Heart left ventricle (tissue), 13 donors: Measurements from ENCODE around the gene DENND5A.

ENCODE experiments used
- POLR2A ChIP-seq, 2 donors: fragments of 450-650 bp; IDR thresholded peaks; one replicate each; pipeline ENCODE4 v1.6.1; 2017; ENCODE audit warnings: antibody characterized with exemption in 2 of 2, mild to moderate bottlenecking in 2 of 2, moderate library complexity in 2 of 2
- TF ChIP-seq, protein P1 (sequence below), 12 donors: fragments of 200-600 bp; sonication (generic) in 4 of 12; IDR thresholded peaks; one replicate each; pipeline versions ENCODE4 v1.5.0 to v1.8.0; 2018 to 2022; ENCODE audit warnings: antibody characterized with exemption in 12 of 12, mild to moderate bottlenecking in 5 of 12
- donor health status: ischemic (EF 13 %, LVEDD 7.1; RV severe dilation, severe dysfunction).
- donor health status: DM: no; HTN: yes; CAD: no.
- donor health status: DM: no; HTN: no; CAD: no.
- donor health status: ischemic (EF 25% LVEDD 6.9; RV normal size, moderate dysfunction).
- donor health status: ischemic (EF 25% LVEDD 5.7; RV mildly dilated, moderate dysfunction).
- donor health status: ischemic (EF 35%, LVEDD 5.7; RV mildly dilated, moderate dysfunction).
- donor health status: nonischemic (EF 11% LVEDD 7.7; RV severe dilation, severe dysfunction).
- donor health status: DM: yes; HTN: yes; CAD: no.
- donor health status: PGD.
- donor health status: ischemic (EF 29% LVEDD 5.4; RV normal size, mild dysfunction).
- donor health status: nonischemic (EF 23%, LVEDD 6.1; RV moderate dilation, normal function).

DNA sequence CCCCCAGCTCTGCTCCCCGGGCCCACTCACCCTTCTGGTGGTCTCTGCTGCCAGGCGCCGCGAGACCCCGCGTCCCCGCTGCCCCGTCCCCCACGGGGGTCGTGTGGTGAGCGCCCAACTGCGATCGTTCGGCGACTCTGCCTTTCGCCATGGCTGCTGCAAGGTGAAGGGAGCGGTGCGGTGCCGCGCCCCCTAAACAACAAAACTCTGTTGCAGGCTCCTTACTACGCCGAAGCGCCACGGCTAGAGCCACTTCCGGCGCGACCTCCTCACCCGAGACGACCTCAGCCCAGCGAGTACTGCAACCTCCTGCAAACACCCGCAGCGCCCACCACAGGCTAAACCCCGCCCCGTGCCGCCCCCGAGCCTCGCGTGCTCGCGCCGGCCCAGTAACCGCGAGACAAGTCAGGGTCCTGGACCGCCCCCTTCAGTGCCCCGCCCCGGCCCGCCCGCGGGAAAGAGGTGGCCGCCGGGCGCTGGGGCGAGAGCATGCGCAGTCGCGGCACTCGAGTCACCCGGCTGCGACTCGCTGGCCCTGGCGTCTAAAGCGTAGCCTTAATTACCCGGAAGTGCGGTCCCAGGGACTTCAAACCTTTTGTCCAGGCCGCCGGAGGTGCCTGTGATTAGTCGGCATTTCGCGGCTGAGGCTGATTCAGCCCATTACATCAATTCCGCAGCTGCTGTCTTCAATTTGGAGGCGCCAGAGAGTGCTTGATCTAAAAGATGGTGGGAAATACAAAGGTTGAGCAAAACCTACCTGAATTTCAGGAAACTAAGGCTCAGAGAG, 49.3 kb upstream of the DENND5A start, which contains the start of gene TMEM41B:
- TF ChIP-seq, protein P1, sequence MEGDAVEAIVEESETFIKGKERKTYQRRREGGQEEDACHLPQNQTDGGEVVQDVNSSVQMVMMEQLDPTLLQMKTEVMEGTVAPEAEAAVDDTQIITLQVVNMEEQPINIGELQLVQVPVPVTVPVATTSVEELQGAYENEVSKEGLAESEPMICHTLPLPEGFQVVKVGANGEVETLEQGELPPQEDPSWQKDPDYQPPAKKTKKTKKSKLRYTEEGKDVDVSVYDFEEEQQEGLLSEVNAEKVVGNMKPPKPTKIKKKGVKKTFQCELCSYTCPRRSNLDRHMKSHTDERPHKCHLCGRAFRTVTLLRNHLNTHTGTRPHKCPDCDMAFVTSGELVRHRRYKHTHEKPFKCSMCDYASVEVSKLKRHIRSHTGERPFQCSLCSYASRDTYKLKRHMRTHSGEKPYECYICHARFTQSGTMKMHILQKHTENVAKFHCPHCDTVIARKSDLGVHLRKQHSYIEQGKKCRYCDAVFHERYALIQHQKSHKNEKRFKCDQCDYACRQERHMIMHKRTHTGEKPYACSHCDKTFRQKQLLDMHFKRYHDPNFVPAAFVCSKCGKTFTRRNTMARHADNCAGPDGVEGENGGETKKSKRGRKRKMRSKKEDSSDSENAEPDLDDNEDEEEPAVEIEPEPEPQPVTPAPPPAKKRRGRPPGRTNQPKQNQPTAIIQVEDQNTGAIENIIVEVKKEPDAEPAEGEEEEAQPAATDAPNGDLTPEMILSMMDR (IDR thresholded peaks at IDR 0.05), result peak in 6 of 12 donors; percentile 1 to 44 (median 16)
- peak; percentile 26 to 84 for TF ChIP-seq POLR2A (IDR thresholded peaks at IDR 0.05)
